HG03354 (cell line): ENCODE measurements around the gene SMIM45.

Experiments
- ATAC-seq: cut with Tn5 transposase; IDR thresholded peaks from one replicate; pipeline ENCODE4 v1.9.1; 2021; ENCODE audit warnings: mild to moderate bottlenecking; ENCODE audit not compliant: unreplicated experiment, poor library complexity, severe bottlenecking

Gene SMIM45

DNA sequence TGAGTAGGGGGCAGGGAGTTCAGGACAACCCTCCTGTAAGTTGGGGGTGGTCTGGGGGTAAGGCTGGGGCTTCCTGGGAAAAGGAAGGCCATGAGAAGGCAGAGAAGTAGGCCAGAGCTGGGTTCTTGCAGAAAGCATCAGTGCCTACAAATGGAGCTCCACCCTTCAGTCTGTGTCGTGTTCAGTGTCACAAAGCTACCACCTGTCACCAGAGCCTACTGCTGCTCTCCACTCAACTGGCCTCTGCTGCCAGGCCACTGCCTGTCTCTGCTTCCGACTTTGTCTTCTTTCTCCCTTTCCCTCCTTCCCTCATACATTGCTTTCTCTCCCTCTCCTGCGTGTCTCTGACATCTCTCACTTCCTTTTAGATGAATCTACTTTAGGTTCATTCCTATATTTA, 43.3 kb downstream of the SMIM45 start:
- ATAC-seq, result no peak

DNA sequence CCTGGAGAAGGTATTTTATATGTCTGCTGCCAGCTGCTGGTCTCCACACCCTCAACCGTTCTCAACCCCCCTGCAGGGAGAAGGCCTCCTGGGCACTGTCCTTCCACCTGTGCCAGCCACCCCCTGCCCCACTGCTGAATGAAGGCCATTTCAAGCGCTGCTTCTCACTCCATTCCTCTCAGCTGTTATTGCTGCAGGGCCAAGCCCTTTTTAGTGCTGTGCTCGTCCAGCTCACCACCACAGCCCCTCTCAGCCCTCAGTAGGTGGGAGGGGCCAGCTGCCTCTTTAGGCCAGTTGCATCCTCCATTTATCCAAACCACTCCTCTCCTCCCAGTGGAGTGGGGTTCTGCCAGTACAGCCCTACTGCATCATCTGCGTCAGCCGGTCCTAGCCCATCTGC, 44.9 kb downstream of the SMIM45 start:
- ATAC-seq, result no peak

DNA sequence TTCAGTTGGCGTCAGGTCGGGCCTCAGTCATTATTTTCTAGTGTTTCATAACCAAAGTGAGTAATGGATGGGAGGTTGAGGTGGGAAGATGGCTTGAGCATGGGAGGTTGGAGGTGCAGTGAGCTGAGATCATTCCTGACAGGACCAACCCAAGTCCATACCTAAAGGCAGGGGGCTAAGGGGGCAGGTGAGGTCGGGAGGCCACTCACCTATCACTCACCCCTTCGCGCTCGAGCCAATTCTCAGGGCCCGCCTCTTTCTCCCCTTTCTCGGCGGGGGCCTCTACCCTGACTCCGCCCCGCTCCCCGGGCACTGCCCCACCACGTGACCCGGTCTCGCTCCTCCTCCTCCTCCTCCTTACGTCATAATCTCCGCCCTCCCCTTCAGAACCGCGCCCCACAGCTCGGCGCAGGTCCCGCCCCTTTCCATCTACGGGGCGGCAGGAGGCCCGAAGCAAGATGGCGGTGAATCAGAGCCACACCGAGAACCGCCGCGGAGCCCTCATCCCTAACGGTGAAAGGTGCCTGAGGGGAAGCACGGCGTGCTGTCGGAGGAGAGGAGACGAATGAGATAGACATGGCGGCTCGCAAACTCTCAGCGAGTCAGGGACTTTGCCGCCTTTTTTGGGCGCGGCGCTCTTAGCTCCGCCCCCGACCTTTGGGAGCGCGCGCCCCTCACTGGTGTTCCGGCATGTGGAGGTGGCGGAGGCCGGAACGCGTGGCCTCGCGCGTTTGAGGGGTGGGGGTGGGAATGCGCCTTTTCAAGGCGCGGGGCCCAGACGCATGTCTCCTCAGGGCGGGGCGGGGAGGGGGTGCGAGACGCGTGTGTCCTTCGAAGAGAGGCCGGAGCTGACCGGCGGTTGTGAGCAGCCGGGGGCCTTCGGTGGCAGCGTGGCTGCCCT, 46.7 kb downstream of the SMIM45 start, which contains the start of gene WBP2NL:
Gene WBP2NL (plus strand): TSS at position 428 of the 901 bp plus-strand sequence. CDS start 31 bp downstream, at position 459.
- peak; percentile 79 for ATAC-seq

DNA sequence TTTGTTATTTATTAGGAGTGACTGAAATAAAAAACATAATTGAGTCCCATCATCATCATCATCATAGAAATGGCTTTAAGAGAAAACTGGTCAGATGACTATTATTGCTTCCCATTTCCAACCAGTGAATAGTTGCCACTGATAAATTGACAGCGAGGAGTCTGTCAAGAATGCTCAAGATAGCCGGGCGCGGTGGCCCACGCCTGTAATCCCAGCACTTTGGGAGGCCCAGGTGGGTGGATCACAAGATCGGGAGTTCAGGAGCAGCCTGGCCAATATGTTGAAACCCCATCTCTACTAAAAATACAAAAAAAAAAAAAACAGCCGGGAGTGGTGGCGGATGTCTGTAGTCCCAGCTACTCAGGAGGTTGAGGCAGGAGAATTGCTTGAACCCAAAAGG, 48.5 kb downstream of the SMIM45 start:
- no peak for ATAC-seq

DNA sequence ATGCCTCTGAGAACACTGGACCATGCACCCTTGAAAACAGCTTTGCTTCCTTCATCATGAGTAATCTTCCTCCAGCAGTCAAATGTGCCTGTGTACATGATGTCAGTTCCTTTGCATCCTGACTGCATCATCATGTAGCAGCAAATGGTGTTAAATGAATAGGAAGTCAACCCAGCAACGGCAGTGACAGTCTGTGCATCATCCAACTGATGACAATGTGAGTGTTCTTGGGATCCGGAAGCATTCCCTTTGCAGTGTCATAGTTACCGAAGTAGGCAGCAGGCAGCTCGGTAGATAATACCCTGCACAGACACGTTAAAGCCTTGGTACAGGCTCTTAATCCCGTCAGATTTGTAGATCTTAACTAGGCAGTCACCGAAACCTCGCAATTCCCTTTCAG, 49.2 kb downstream of the SMIM45 start:
- no peak for ATAC-seq

DNA sequence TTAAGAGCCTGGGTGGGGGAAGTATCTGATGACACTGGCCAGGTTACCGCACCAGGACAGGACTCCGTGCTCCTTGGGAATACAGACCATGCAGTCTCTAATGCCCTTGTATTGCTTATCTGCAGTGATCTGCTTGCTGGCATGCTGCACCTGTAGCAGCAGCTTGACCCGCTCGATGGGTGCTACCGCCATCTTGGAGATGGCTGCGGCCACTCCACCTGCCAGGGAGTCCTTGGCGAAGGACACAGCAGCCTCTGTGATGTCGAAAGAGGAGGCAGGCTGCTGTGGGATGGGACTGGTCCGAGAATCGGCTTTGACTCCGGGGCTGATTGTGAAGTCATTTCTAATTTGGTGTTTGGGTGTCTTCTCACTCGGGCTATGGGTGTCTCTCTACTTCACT, 49.8 kb downstream of the SMIM45 start:
- no peak for ATAC-seq

DNA sequence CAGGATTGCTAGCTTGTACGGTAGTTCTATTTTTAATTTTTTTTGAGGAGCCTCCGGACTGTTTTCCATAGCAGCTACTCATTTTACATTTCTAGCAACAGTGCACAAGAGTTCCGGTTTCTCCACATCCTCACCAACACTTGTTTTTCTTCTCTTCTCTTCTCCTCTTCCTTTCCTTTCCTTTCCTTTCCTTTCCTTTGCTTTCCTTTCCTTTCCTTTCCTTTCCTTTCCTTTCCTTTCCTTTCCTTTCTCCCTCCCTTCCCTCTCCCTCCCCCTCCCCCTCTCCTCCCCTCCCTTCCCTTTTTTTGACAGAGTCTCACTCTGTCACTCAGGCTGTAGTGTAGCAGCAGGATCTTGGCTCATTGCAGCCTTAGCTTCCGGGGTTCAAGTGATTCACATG, 56.0 kb downstream of the SMIM45 start:
- no peak for ATAC-seq
